ENCODE measurements around the gene HOXB4.

Gene HOXB4

DNA sequence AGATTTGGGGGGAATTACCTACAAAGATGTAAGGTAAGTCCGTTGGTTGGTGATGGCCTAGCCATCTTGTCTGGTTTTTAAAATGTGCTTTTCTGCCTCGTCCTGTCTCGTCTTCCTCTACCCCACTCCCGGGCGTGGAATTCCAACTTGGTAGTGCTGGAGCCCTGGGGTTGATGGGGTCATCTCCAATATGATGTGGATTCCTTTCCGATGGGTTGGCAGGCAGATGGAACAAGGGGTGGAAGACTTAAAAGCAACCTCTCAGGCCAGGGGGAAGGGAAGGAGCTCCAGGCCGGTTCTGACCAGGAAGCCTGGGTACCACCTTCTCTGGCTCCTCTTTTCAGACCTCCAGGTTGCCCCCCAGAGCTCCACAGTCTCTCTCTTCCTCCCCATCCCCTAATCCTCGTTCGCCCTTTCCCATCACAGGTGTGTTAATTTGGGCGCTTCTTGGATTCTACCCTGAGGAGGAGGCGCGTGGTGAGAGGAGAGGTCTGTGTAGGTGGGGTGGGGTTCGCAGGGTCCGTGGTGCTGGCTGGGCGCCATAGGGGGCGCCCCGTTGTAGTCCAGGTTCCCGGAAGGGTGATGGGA lies 28.1 kb downstream of the HOXB4 start:
- no peak overlapping the region for H3K4me3 ChIP-seq (ENCODE audit: low read depth, low read length)
- TF ChIP-seq, protein P1, sequence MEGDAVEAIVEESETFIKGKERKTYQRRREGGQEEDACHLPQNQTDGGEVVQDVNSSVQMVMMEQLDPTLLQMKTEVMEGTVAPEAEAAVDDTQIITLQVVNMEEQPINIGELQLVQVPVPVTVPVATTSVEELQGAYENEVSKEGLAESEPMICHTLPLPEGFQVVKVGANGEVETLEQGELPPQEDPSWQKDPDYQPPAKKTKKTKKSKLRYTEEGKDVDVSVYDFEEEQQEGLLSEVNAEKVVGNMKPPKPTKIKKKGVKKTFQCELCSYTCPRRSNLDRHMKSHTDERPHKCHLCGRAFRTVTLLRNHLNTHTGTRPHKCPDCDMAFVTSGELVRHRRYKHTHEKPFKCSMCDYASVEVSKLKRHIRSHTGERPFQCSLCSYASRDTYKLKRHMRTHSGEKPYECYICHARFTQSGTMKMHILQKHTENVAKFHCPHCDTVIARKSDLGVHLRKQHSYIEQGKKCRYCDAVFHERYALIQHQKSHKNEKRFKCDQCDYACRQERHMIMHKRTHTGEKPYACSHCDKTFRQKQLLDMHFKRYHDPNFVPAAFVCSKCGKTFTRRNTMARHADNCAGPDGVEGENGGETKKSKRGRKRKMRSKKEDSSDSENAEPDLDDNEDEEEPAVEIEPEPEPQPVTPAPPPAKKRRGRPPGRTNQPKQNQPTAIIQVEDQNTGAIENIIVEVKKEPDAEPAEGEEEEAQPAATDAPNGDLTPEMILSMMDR (IDR thresholded peaks at IDR 0.05; ENCODE audit: insufficient read depth, low read depth, low read length, missing control alignments), result no peak
- DNase-seq (ENCODE audit: low read depth), result no peak

- TF ChIP-seq, protein P1 (IDR thresholded peaks at IDR 0.05; ENCODE audit: insufficient read depth, low read depth, low read length, missing control alignments), result no peak
These were observed 28.9 kb downstream of the HOXB4 start for GRCh38 chr17:48549281-48549630.

GRCh38 chr17:48548523-48549280 lies 29.4 kb downstream of the HOXB4 start:
- H3K4me3 ChIP-seq (ENCODE audit: low read depth, low read length), result no peak overlapping the region
- TF ChIP-seq, protein P1 (IDR thresholded peaks at IDR 0.05; ENCODE audit: insufficient read depth, low read depth, low read length, missing control alignments), result no peak
- no peak for DNase-seq (ENCODE audit: low read depth)

More at GRCh38 chr17:48549281-48549630, 28.9 kb downstream of the HOXB4 start:
- DNase-seq (ENCODE audit: low read depth), result no peak
- no peak overlapping the region for H3K4me3 ChIP-seq (ENCODE audit: low read depth, low read length)

GRCh38 chr17:48547808-48548522 lies 30.2 kb downstream of the HOXB4 start:
- TF ChIP-seq, protein P1 (IDR thresholded peaks at IDR 0.05; ENCODE audit: insufficient read depth, low read depth, low read length, missing control alignments), result no peak
- no peak overlapping the region for H3K4me3 ChIP-seq (ENCODE audit: low read depth, low read length)
- DNase-seq (ENCODE audit: low read depth), result no peak

GRCh38 chr17:48546924-48547807 lies 31.0 kb downstream of the HOXB4 start:
- no peak for DNase-seq (ENCODE audit: low read depth)
- TF ChIP-seq, protein P1 (IDR thresholded peaks at IDR 0.05; ENCODE audit: insufficient read depth, low read depth, low read length, missing control alignments), result no peak
- no peak overlapping the region for H3K4me3 ChIP-seq (ENCODE audit: low read depth, low read length)

GRCh38 chr17:48546137-48546923 lies 31.8 kb downstream of the HOXB4 start:
- no peak overlapping the region for H3K4me3 ChIP-seq (ENCODE audit: low read depth, low read length)
- TF ChIP-seq, protein P1 (IDR thresholded peaks at IDR 0.05; ENCODE audit: insufficient read depth, low read depth, low read length, missing control alignments), result no peak
- DNase-seq (ENCODE audit: low read depth), result no peak

Data from GM12865 (cell line).